ENCODE data around the gene CES3. TPM values are rescaled to one million over a fixed set of nuclear protein-coding genes. Genes with fewer than 3 reads are reported as not detected.

The CES3 gene, protein sequence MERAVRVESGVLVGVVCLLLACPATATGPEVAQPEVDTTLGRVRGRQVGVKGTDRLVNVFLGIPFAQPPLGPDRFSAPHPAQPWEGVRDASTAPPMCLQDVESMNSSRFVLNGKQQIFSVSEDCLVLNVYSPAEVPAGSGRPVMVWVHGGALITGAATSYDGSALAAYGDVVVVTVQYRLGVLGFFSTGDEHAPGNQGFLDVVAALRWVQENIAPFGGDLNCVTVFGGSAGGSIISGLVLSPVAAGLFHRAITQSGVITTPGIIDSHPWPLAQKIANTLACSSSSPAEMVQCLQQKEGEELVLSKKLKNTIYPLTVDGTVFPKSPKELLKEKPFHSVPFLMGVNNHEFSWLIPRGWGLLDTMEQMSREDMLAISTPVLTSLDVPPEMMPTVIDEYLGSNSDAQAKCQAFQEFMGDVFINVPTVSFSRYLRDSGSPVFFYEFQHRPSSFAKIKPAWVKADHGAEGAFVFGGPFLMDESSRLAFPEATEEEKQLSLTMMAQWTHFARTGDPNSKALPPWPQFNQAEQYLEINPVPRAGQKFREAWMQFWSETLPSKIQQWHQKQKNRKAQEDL
- total RNA-seq: under 0.01 TPM in 2 replicates

DNA sequence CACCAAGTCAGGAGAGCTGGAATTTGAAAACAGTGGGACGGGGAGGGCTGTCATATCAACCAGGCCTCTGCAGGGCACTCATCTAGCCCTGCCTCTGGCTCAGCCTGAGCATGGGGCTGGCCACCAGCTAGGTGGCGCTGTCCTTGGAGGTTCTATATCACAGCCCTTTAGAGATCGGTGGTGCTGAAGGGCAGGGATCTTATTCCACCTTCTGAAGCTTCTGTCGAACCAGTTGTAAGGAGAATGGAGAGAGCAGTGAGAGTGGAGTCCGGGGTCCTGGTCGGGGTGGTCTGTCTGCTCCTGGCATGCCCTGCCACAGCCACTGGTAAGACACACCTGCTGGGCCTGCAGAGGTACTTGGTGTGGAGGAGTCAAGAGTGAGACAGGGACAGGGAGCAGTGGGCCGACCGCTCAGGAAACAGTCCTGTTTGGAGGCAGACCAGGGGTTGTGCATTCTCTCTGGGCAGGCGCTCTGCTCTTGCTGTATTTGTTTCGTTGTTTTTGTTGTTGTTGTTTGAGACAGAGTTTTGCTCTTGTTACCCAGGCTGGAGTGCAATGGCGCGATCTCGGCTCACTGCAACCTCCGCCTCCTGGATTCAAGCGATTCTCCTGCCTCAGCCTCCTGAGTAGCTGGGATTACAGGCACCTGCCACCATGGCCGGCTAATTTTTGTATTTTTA, at the start of gene CES3:
TSS of gene CES3 (plus strand) at position 202 of the 680 bp plus-strand sequence. CDS start at position 244, 42 bp downstream.

DNA sequence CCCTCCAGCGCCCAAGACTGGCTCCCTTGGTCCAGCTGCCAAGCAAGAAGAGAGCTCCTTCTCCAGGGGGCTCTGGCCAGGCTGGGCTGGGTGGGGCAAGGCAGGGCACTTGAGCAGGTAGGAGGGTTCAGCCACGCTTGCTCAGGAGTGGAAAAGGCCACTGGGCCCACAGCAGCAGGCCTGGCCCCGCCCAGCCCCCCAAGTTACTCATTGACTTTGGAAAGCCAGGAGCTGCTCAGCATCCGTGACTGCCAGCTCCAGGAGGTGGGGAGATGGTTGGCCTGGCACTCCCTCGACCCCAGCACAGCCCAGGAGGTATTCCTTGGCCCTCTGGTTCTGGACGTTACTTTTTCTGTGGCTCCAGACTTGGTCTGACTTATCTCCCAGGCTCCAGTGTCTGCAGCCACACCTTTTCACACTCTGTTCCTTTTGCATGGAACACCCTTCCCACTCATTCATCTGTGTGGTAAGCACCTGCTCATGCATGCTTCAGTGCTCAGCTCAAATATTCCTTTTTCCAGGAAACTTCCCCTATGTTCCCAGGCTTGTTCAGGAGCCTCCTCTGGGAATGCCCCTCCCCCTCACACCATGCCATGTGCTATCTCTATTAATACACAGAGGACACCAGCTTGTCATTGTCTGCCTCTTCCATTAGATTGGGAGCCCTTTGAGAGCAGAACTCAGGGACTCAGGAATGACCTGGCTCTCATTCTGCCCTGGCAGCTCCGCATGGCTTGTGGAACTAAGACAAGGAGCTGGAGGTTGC, 42.1 kb upstream of the CES3 start, which contains the start of gene CDH16:
TSS of gene CDH16 (minus strand) at position 83 of the 766 bp plus-strand sequence. CDS start 820 bp downstream, outside the sequence.

DNA sequence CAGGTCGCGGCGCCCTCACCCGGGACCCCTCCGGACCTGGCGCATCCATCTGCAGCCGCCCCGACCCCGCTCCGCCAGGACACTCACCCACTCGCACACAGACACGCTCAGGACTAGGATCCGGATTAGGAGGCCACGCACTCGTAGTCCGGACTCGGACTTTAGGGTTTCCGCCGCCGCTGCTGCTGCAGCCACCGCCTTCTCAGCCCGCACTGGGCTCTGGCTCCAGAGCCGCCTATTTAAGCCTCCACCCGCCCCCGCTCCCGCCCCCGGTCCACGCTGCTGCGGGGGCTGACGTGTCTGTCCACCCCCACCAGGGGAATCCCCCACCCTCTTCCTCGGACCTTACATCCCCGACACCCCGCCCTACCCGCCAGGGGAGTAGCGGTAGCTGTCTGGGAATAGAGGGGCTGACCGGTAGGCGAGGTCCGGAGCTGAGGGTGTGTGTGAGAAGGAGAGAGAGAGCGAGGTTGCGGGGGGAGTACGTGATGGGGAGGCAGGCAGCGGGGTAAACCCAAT, 35.7 kb upstream of the CES3 start, which contains the start of gene RRAD:
TSS of gene RRAD (minus strand) at position 214 of the 519 bp plus-strand sequence. CDS start 356 bp downstream, outside the sequence.

DNA sequence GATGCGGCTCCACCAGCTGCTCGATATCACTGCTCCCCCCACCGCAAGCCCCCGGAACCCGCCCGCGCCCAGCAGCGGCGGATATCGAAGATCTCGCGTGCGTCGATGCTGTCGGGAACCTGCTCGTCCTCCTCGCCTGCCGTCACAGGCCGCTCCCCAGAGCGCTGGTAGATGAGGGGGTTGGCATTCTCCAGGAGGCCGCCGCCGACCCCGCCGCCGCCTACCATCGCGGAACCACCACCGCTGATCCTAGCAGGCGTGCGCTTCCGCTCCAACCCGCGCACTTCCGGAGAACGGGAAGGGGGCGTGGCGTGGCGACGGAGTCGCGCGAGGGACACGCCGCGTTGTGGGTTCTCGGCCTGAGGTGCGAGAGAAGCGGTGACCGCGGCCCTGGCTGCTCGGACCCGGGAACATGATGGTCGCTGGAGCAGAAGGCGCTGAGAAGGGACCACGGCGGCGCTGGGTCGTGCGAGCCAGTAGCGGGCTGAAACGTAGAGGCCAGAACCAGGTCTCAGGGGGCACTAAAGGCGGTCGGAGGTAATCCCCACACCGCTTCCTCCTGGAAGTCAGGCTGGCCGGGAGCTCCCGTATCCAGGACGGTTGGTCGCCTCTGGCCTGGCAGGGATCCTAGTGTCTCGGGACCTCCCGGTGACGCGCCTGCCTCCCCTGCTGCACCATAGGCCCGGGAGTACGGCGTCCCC, 26.8 kb upstream of the CES3 start, which contains the start of gene CIAO2B:
TSS of gene CIAO2B (minus strand) at position 265 of the 701 bp plus-strand sequence. CDS start at position 227, 38 bp downstream.

DNA sequence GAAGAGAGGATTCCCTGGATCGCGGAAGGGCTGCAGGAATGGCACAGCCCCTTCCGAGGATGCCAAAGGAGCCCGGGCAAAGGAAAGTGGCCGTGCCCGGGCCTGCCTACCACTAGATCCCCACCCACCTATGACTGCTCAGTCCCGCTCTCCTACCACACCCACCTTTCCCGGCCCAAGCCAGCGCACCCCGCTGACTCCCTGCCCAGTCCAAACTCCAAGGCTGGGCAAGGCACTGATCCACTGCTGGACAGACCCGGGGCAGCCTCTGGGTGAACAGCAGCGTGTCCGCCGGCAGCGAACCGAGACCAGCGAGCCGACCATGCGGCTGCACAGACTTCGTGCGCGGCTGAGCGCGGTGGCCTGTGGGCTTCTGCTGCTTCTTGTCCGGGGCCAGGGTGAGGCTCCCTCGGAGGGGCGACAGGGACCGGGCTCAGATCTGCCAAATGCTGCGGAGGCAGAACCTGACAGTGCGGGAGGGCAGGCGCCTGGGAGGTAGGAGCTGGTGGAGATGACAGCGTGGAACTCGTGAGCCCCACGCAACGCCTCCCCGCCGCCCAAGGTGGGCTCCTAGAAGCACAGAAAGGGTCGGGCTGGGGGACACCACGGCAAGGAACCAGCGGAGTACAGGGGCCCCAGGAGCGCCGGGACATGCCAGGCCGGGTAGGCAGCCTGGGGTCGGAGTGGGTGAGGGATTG, 25.6 kb upstream of the CES3 start, which contains the start of gene CES2:
TSS of gene CES2 (plus strand) at position 203 of the 698 bp plus-strand sequence. CDS start at position 323, 120 bp downstream.

DNA sequence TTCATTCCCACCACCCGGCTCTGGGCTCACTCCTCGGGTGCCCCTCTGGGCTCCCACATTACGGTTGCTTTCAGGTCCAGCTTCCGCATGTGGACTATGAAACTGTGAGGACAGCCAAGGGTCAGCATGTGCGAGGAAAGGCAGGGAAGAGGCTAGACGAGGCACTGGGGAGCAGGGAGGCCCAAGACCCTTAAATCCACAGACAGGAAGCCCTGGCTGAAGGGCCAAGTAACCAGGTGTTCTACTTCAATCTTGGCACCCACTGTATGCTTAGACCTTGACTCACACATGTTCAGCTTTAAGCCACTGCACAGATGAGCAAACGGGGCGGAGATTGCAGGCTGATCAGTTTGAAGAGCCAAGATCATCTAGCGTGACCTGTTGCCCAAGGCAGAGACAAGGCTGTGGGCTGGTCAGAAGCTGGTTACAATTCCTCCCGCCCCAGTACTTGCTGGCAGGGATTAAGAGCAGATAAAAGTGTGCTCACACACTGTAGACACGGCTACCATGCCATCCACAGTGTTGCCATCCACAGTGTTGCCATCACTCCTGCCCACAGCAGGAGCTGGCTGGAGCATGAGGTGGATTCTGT, 27.2 kb downstream of the CES3 start, which contains the start of gene CES4A:
TSS of gene CES4A (plus strand) at position 393 of the 592 bp plus-strand sequence. CDS start at position 577, 184 bp downstream.

Small RNA genes lying within 50 kb of the gene (small RNA-seq; reads per million reads assigned to genes)
- not detected for gene RN7SL543P

Other genes with a start within 250 kb of the CES3 start
- gene DYNC1LI2, start 209.7 kb upstream of the CES3 start, total RNA-seq: 67.6 and 76.4 TPM in 2 replicates
- gene TERB1, start 159.7 kb upstream of the CES3 start, total RNA-seq: not detected in 2 replicates
- gene NAE1, start 130.3 kb upstream of the CES3 start, total RNA-seq: 79.4 and 81.3 TPM in 2 replicates
- gene CA7, start 116.9 kb upstream of the CES3 start, total RNA-seq: not detected in 2 replicates
- 8.8 and 14.3 TPM in 2 replicates for gene PDP2, start 80.8 kb upstream of the CES3 start, total RNA-seq
- gene CDH16, start 42.4 kb upstream of the CES3 start, total RNA-seq: not detected in 2 replicates
- 0.98 and 1.5 TPM in 2 replicates for gene RRAD, start 35.7 kb upstream of the CES3 start, total RNA-seq
- 92.9 and 125 TPM in 2 replicates for gene CIAO2B, start 26.9 kb upstream of the CES3 start, total RNA-seq
- 34.2 and 39.3 TPM in 2 replicates for gene CES2, start 25.8 kb upstream of the CES3 start, total RNA-seq
- 1.1 and 1.4 TPM in 2 replicates for gene CES4A, start 27.3 kb downstream of the CES3 start, total RNA-seq
- gene CBFB, start 67.9 kb downstream of the CES3 start, total RNA-seq: 49.2 and 85.2 TPM in 2 replicates
- gene PHAF1, start 148.7 kb downstream of the CES3 start, total RNA-seq: 11.4 and 14.9 TPM in 2 replicates
- 15.4 and 23.1 TPM in 2 replicates for gene B3GNT9, start 189.7 kb downstream of the CES3 start, total RNA-seq
- gene TRADD, start 198.6 kb downstream of the CES3 start, total RNA-seq: 12.1 and 14.7 TPM in 2 replicates
- 10.8 and 19.5 TPM in 2 replicates for gene FBXL8, start 198.7 kb downstream of the CES3 start, total RNA-seq
- gene HSF4, start 203.5 kb downstream of the CES3 start, total RNA-seq: 2.7 and 6.2 TPM in 2 replicates
- gene NOL3, start 209.3 kb downstream of the CES3 start, total RNA-seq: 5.9 and 7.3 TPM in 2 replicates
- 12.9 and 17.8 TPM in 2 replicates for gene MATCAP1, start 222.7 kb downstream of the CES3 start, total RNA-seq
- gene EXOC3L1, start 228.9 kb downstream of the CES3 start, total RNA-seq: not detected in 2 replicates
- gene E2F4, start 230.9 kb downstream of the CES3 start, total RNA-seq: 68.3 and 88.0 TPM in 2 replicates
- 0.37 and 0.59 TPM in 2 replicates for gene ELMO3, start 237.9 kb downstream of the CES3 start, total RNA-seq